Endometrial microvascular endothelial cells (primary cell): ENCODE measurements around the gene MAT2A. TPM values are rescaled to one million over a fixed set of nuclear protein-coding genes. Genes with fewer than 3 reads are reported as not detected.

ENCODE experiments used
- in situ Hi-C: cut with HindIII; loops from 2 replicates; pipeline ENCODE4 v1.10.0; 2017; ENCODE audit warnings: low sequenced_read_pairs, low pct_unique_long_range_greater_than_20kb; ENCODE audit errors: inconsistent ontology term
- total RNA-seq: library from RNA; depleted of rRNA; stranded (reverse); fragments of >200 nt; gene quantifications from one replicate; pipeline ENCODE4 v1.2.3, GENCODE V29; 2015; ENCODE audit errors: inconsistent ontology term

Gene MAT2A
- total RNA-seq, 1 donor from 2014 or later, result 179 TPM

GRCh38 chr2:85523062-85523902 lies 15.7 kb upstream of the MAT2A start:
- in situ Hi-C loops, result no loop called here

DNA sequence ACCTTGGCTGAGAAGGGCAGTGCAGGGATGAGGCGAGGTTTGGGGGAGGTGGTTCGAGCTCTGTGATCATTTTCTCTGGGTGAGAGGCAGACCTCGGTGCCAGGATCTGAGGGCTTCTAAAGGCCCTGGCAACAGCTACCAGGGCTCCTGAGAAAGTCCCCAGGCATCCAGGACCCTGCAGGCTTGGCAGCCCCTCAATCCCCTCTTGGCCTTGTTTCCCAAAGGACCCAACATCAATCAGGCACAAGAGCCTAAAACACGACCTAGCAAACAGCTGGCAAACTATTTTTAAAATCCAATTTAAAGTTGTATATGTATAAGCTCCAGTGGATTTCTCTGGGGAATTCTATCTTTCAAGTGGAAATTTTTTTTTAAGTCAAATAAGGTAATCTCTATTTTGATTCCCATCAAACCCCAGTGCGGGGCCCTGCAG lies 15.0 kb upstream of the MAT2A start:
- in situ Hi-C loops, result no loop called here

GRCh38 chr2:85524336-85524908 lies 14.5 kb upstream of the MAT2A start:
- in situ Hi-C loops, result no loop called here

DNA sequence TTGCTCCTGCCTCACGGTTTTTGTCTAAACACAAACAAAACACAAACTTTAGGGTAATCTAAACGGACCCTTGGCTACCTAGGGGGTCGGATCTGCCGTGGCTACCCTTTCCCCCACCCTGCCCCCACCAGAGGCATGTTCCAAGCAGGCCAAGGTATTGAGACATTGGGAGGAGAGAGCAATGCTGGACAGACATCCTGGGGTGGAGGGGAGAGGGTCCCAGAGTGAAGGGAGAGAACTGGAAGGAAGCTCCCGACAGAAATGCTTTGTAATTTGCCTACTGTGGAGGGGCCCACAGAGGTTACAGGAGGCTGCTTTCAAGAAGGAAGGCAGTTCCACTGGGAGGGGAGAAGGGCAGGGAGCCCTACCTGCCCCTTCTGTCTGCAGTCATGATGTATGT lies 13.9 kb upstream of the MAT2A start:
- in situ Hi-C loops, result loop anchor here (25.0 kb wide), 1 partner anchor 113 kb away; the partner anchor contains the start of genes CAPG and SH2D6

DNA sequence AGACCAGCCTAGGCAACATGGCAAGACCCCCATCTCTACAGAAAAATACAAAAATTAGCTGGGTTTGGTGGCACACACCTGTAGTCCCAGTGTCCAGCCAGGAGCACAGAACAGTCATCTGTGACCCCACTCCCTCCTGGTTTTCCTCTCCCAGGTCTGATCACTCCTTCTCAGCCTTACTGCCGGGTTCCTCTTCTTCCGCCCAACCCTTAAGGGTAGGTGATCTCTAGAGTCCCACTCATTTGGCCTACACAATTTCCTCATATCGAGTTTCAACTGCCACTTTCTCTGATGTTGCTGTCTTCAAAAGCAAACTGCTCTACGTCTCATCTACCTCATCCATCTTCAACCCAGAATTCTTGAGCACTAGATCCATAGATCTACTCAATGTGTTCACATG lies 13.4 kb upstream of the MAT2A start:
- in situ Hi-C loops, result loop anchor here (25.0 kb wide), 1 partner anchor 113 kb away; the partner anchor contains the start of genes CAPG and SH2D6

DNA sequence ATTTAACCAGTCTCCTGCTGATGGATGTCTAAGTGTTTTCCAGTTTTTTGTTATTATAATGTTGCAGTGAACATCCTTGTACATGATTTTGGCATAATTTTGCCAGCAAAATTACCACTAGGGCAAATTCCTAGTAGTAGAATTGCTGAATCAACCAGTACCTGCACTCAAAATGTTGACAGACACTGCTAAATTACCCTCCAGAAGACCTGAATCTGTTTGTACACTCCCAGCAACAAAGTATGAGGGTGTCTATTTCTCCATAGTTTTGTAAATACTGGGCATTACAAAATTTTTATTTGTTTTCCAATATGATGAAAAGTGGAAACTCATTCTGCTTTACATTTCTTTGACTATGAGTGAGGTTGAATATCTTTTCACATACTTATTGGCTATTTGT lies 11.2 kb upstream of the MAT2A start:
- in situ Hi-C loops, result loop anchor here (25.0 kb wide), 1 partner anchor 115 kb away; the partner anchor contains the start of genes CAPG and SH2D6

- in situ Hi-C loops, result loop anchor here (25.0 kb wide), 1 partner anchor 116 kb away; the partner anchor contains the start of genes CAPG and SH2D6
Measured at GRCh38 chr2:85528355-85528754, 10.6 kb upstream of the MAT2A start.

DNA sequence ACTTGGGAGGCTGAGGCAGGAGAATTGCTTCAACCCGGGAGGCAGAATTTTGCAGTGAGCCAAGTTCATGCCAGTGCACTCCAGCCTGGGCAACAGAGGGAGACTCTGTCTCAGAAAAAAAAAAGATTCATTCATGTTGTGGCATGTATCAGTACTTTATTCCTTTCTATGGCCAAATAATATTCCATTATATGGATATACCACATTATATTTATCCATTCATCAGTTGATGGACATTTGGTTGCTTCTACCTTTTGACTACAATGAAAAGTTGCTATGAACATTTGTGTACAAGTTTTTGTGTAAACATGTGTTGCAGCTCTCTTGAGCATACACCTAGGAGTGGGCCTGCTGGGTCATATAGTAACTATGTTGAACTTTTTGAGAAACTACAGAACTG lies 9.2 kb upstream of the MAT2A start:
- in situ Hi-C loops, result loop anchor here (25.0 kb wide), 1 partner anchor 118 kb away; the partner anchor contains the start of genes CAPG and SH2D6

- in situ Hi-C loops, result loop anchor here (25.0 kb wide), 1 partner anchor 119 kb away; the partner anchor contains the start of genes CAPG and SH2D6
Measured at GRCh38 chr2:85531589-85531988, 7.4 kb upstream of the MAT2A start.

GRCh38 chr2:85534099-85534498 lies 4.9 kb upstream of the MAT2A start:
- in situ Hi-C loops, result loop anchor here (25.0 kb wide), 1 partner anchor 122 kb away; the partner anchor contains the start of genes CAPG and SH2D6

DNA sequence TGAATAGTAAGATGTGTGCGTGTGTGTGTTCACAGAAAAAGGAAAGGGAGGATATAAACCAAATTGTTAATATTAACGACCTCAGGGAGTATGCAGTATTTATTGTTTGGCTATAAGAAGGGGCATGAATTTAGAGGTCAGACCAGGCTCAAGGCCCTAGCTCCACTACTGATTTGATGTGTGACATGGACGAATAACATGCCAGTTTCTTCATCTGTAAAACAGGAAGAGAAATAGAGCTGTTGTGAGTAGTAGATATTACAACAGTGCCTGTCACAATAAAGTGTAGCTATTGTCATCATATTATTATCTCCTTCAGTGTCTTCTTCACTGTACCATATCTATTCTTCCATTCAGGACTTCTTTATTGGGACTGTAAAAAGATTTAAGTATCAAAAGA lies 4.1 kb upstream of the MAT2A start:
- in situ Hi-C loops, result loop anchor here (25.0 kb wide), 1 partner anchor 123 kb away; the partner anchor contains the start of genes CAPG and SH2D6

DNA sequence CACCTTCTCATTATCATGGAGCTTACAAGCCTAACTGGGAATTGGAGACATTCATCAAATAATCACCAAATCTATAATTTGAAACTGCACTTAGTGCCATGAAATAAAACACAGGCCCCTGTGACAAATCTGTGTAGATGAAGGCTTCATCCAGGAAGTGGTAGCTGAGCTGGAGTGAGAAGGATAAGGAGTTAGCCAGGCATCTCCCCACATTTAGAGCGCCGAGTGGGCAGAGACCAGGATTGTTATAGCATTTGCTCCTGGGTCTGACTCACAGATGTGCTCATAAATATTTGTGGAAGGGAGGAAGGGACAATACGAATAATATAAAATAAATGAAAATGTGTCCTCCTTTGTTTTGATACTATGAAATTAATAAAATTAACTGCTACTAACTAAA lies 2.5 kb upstream of the MAT2A start:
- in situ Hi-C loops, result loop anchor here (25.0 kb wide), 1 partner anchor 124 kb away; the partner anchor contains the start of genes CAPG and SH2D6

DNA sequence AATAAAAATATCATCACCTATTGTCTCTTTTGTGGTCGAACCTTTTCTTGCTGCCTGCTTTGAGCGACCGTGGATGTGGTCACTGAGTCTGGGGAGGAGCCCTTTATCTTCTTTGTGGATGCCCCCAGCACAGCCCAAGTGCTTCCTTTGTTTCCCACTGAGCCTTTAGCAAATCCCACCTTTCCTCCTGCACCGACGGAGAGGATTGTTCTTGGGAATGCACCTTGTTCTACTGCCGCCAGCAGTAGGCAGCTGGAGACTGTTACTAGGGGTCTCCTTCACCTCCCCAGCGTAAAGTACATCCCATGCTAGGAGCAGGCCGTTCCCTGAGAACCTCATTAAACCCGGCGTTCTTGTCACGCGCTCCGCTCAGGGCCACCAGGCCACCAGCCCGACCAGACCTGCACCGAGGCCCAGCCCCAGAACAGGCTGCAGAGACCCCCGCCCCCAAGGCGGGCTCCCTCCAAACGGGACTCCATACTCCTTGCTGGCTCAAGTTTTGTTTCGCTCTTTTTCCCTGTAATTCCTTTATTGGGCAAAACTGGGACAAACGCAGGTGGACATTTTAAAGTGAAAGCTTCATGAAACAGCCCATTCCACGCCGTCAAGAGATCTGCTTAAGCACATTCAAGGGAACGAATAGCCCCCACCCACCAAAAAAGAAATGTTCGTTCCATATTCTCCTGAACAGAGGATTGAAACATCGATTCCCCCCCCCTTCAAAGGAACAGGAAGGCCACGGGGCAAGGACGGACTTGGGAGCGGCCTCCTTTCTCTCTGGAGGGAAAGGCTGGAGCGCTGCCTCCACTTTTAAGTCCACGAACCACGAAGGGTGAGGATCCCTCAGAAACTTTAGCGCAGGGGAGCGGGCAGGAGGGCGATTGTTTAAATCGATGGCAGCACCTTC lies 1.1 kb upstream of the MAT2A start:
- in situ Hi-C loops, result loop anchor here (25.0 kb wide), 1 partner anchor 126 kb away; the partner anchor contains the start of genes CAPG and SH2D6

GRCh38 chr2:85539361-85540132 lies 579 bp downstream of the MAT2A start:
- in situ Hi-C loops, result loop anchor here (25.0 kb wide), 1 partner anchor 127 kb away; the partner anchor contains the start of genes CAPG and SH2D6

DNA sequence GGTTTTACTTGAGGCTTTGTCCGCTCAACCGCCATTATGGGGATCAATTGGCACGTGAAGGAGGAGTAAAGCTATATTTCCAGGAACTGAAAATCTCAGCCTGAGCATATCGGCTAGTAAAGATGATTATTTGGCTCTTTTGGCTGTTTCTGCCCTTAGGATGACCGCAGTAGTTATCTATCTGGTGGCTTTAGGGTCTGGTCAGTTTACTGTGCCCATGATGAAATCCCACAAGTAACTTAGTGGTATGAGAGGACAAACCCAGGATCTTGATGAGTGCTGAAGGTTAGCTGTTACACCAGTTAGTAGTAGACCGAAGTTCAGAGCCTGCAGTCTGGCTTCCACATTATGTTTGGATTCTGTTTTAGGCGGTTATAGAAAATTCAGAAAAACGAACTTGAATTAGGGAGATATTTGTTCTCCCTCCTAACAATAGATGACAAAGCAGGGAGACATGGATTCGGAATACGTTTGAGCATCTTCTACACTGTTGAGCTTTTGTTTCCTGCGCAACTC lies 1.2 kb downstream of the MAT2A start:
- in situ Hi-C loops, result loop anchor here (25.0 kb wide), 1 partner anchor 128 kb away; the partner anchor contains the start of genes CAPG and SH2D6

- in situ Hi-C loops, result loop anchor here (25.0 kb wide), 1 partner anchor 129 kb away; the partner anchor contains the start of genes CAPG and SH2D6
Measured at GRCh38 chr2:85541262-85541661, 2.3 kb downstream of the MAT2A start.

DNA sequence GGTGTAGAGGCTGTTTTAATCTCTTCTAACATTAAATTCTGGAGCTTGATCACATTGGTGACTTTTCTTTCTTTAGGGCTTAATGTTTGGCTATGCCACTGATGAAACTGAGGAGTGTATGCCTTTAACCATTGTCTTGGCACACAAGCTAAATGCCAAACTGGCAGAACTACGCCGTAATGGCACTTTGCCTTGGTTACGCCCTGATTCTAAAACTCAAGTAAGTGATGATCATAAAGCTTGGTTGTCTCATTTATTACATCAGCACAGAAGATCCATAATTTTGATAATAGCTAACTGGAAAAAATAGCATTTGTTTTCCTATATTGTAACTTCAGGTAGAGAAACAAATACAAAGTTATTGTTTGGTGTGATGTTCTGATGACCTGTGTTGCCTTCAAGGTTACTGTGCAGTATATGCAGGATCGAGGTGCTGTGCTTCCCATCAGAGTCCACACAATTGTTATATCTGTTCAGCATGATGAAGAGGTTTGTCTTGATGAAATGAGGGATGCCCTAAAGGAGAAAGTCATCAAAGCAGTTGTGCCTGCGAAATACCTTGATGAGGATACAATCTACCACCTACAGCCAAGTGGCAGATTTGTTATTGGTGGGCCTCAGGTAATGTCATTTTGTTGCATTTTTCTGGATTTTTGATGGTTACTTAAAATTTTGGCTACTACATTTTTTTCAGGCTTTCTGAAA lies 2.9 kb downstream of the MAT2A start:
- in situ Hi-C loops, result loop anchor here (25.0 kb wide), 1 partner anchor 130 kb away; the partner anchor contains the start of genes CAPG and SH2D6
